Mesothelial cell of epicardium (in vitro differentiated cells): ENCODE data around the gene HNRNPAB. TPM values are rescaled to one million over a fixed set of nuclear protein-coding genes. Genes with fewer than 3 reads are reported as not detected.

Experiments
- DNase-seq, 2 experiments: peaks; one replicate each; pipeline ENCODE4 v3.0.0; 2021; ENCODE audit warnings: low spot score in 2 of 2; ENCODE audit not compliant: unreplicated experiment in 2 of 2
- H3K27ac Mint-ChIP-seq: 2 replicates; pipeline ENCODE4 v1.8.0; 2021; ENCODE audit warnings: mixed read lengths
- H3K27me3 Mint-ChIP-seq: 2 replicates; pipeline ENCODE4 v1.8.0; 2021; ENCODE audit warnings: low read depth, mixed read lengths
- H3K36me3 Mint-ChIP-seq: 2 replicates; pipeline ENCODE4 v1.8.0; 2021; ENCODE audit warnings: mixed read lengths
- H3K4me1 Mint-ChIP-seq: 2 replicates; pipeline ENCODE4 v1.8.0; 2021; ENCODE audit warnings: mixed read lengths
- H3K4me3 Mint-ChIP-seq: 2 replicates; pipeline ENCODE4 v1.8.0; 2021; ENCODE audit warnings: mild to moderate bottlenecking, moderate library complexity, mixed read lengths
- H3K9me3 Mint-ChIP-seq: 2 replicates; pipeline ENCODE4 v1.8.0; 2021; ENCODE audit warnings: mixed read lengths
- total RNA-seq: library from RNA; stranded (reverse); gene quantifications from 3 replicates; pipeline ENCODE4 v1.2.1, GENCODE V29; 2021
- TF ChIP-seq, protein P1 (sequence below): fragments of 200-600 bp; sonication (generic); IDR thresholded peaks from one replicate; pipeline ENCODE4 v1.5.0; 2021; ENCODE audit warnings: antibody characterized with exemption; ENCODE audit not compliant: unreplicated experiment

HNRNPAB gene
- total RNA-seq, 1 donor from 2014 or later, result 204 TPM

DNA sequence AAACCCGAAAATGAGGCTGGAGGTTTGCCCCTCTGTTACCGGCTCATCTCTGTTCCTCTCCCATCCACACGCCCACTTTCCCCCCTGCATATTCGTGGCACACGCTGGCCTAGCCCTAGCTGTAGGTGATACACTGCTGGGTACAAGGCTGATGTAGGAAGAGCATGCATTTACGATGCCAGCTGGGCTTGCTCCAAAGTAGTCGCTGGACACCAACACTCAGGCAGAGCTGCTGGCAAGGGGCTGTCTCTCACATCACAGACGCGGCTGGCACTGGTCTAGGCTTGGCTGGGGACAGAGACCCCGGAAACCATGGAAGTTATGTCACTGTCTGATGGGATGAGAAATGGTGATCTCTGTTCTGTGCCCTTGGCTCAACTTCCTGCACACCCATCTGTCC, 38.1 kb downstream of the HNRNPAB start:
- no peak for DNase-seq
- Mint-ChIP-seq H3K9me3 (no peaks in the 10 kb centered on the region), H3K4me3 (no peak overlapping the region), H3K27ac (no peak overlapping the region), H3K36me3 (no peaks in the 10 kb centered on the region), H3K27me3 (no peaks in the 10 kb centered on the region), H3K4me1 (no peaks in the 10 kb centered on the region)
- TF ChIP-seq, protein P1, sequence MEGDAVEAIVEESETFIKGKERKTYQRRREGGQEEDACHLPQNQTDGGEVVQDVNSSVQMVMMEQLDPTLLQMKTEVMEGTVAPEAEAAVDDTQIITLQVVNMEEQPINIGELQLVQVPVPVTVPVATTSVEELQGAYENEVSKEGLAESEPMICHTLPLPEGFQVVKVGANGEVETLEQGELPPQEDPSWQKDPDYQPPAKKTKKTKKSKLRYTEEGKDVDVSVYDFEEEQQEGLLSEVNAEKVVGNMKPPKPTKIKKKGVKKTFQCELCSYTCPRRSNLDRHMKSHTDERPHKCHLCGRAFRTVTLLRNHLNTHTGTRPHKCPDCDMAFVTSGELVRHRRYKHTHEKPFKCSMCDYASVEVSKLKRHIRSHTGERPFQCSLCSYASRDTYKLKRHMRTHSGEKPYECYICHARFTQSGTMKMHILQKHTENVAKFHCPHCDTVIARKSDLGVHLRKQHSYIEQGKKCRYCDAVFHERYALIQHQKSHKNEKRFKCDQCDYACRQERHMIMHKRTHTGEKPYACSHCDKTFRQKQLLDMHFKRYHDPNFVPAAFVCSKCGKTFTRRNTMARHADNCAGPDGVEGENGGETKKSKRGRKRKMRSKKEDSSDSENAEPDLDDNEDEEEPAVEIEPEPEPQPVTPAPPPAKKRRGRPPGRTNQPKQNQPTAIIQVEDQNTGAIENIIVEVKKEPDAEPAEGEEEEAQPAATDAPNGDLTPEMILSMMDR, result no peak

DNA sequence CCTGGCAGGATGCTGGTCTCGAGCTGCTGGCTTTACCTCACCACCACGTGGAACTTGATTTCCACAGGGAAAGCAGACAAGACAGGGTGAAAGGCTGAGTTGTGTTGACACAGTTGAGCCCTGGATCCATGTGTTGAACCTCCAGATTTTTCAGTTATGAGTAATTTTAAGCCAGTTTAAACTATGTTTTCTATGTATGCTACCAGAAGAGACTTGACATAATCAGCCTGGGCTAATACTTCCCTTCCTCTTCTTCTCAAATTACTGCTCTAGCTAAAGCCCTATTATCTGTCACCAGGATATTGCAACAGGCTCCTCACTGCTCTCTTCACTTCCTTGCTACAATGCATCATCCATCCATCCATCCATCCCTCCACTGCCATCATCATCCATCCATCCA, 40.2 kb downstream of the HNRNPAB start:
- TF ChIP-seq, protein P1, result no peak
- Mint-ChIP-seq H3K27ac (no peak overlapping the region), H3K27me3 (peaks cover 3% of the 10 kb centered on the region), H3K36me3 (no peaks in the 10 kb centered on the region), H3K4me3 (no peak overlapping the region), H3K4me1 (no peaks in the 10 kb centered on the region), H3K9me3 (no peaks in the 10 kb centered on the region)
- no peak for DNase-seq

DNA sequence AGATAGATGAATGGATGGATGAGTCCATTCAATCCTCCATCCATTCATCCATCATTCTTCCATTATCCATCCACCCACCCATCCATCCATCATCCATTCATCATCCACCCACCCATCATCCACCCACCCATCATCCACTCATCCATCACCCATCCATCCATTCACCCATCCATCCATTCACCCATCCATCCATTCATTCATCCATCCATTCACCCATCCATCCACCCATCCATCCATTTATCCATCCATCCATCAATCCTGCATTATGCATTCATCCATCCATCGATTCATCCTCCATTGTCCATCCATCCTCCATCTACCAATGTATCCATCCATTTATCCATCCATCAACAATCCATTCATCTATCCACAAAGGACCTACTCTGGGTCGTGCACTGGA, 41.1 kb downstream of the HNRNPAB start:
- TF ChIP-seq, protein P1, result no peak
- H3K4me1 Mint-ChIP-seq, result no peaks in the 10 kb centered on the region
- H3K27me3 Mint-ChIP-seq, result peaks cover 3% of the 10 kb centered on the region
- no peak overlapping the region for H3K27ac Mint-ChIP-seq
- H3K4me3 Mint-ChIP-seq, result no peak overlapping the region
- DNase-seq, result no peak
- no peaks in the 10 kb centered on the region for H3K9me3 Mint-ChIP-seq
- no peaks in the 10 kb centered on the region for H3K36me3 Mint-ChIP-seq

DNA sequence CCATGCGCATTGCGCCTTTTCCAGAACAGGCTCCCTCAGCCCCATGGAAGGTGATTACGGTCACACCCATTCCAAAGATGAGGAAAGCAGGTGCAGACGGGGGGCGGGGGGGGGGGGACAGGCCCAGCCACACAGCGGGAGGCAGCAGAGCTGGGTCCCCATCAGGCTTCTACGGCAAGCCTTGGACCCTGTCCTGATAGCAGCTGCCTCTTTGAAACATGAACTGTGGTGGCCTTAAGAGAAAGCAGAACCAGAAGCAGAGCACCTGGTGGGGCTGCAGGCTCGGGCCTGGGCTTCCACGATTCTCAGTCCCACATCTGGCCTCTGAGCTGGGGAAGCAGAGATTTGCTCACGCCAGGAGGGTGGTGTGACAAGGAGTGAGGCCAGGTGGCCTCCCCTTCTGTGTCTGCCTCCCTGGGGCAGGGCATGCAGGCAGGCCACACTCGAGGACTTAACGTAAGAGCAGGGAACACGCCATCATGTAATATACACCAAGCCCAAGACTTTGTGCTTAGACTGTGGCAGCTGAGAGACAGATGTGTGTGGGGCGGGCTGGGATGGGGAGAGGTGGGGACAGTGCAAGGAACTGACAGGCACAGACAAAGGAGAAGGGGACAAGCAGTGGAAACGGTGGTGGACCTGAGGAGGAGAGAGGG, 42.4 kb downstream of the HNRNPAB start:
- DNase-seq, result no peak
- Mint-ChIP-seq H3K9me3 (no peaks in the 10 kb centered on the region), H3K27ac (no peak overlapping the region), H3K27me3 (peaks cover 3% of the 10 kb centered on the region), H3K36me3 (no peaks in the 10 kb centered on the region), H3K4me3 (no peak overlapping the region), H3K4me1 (no peaks in the 10 kb centered on the region)
- TF ChIP-seq, protein P1, result no peak

DNA sequence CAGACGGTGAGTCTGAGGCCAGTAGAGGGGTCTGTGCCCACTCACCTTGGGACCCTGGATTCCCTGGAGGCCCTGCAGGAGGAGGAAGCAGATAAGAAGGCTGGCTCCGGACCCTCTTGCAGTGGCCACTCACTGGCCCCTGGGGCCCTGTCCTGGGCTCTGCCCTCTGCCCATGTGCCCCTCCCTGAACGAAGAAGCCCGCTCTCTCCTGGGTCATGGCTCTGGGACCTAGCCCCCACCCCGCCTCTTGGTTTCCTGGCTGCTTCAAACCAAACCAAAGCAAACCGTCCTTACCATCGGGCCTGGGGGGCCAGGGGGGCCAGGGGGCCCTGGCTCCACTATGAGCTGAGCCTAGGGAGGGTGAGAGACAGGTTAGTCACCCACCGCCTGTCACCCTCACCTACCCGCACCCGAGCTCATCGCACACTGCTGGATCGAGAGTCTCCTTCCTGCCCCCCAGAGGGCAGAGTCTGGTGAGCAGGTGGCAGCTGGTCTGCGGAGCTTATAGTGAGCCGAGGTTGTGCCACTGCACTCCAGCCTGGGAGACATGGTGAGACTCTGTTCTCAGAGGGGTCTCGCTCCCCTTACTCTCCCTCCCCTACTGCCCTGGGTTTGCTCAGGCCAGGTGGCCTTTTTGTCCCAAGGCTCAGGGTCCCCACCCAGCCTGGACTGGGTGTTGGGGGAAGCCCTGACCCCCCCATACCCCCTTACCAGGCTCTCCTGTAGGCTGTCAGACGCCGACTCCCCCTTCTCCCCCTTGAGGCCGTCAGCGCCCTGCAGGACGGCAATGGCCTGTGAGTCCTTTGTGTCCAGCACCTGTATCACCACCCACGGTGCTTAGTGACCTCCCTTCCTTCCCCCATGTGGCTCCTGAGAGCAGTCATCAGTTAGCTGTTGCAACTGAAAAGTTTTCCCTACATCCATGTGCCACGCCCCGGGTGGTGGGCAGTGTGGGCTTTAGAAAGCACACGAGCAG, 43.4 kb downstream of the HNRNPAB start:
- Mint-ChIP-seq H3K36me3 (no peaks in the 10 kb centered on the region), H3K27me3 (peaks cover 3% of the 10 kb centered on the region), H3K4me1 (no peaks in the 10 kb centered on the region), H3K4me3 (no peak overlapping the region), H3K9me3 (no peaks in the 10 kb centered on the region), H3K27ac (no peak overlapping the region)
- no peak for DNase-seq
- TF ChIP-seq, protein P1, result no peak
